Neuronal stem cell (in vitro differentiated cells): Measurements from ENCODE around the gene EIF4E1B.

Experiments used
- DNase-seq: peaks from one replicate; pipeline ENCODE4 v3.0.0-alpha.2; 2013; ENCODE audit warnings: low spot score
- H2AFZ ChIP-seq: one replicate; pipeline ENCODE4 v1.6.1; 2013; ENCODE audit warnings: mild to moderate bottlenecking, low read length, inconsistent platforms
- H2AK5ac ChIP-seq: 2 replicates; pipeline ENCODE4 v1.6.1; 2013; ENCODE audit warnings: low read depth, mild to moderate bottlenecking, inconsistent platforms, low read length, moderate library complexity, mixed read lengths
- H2BK120ac ChIP-seq: 2 replicates; pipeline ENCODE4 v1.6.1; 2013; ENCODE audit warnings: low read depth, mild to moderate bottlenecking, inconsistent platforms, low read length, moderate library complexity, mixed read lengths
- H2BK12ac ChIP-seq: one replicate; pipeline ENCODE4 v1.6.1; 2013; ENCODE audit warnings: low read length, inconsistent platforms
- H2BK15ac ChIP-seq: 2 replicates; pipeline ENCODE4 v1.6.1; 2013; ENCODE audit warnings: mild to moderate bottlenecking, low read length, inconsistent platforms, mixed read lengths
- H2BK5ac ChIP-seq: one replicate; pipeline ENCODE4 v1.6.1; 2013; ENCODE audit warnings: inconsistent platforms, mild to moderate bottlenecking, low read length, moderate library complexity
- H3K14ac ChIP-seq: one replicate; pipeline ENCODE4 v1.6.1; 2013; ENCODE audit warnings: low read length, inconsistent platforms
- H3K18ac ChIP-seq: 2 replicates; pipeline ENCODE4 v1.6.1; 2013; ENCODE audit warnings: low read length, inconsistent platforms
- H3K23ac ChIP-seq: 2 replicates; pipeline ENCODE4 v1.6.1; 2013; ENCODE audit warnings: low read depth, mild to moderate bottlenecking, mixed read lengths, low read length, inconsistent platforms; ENCODE audit not compliant: poor library complexity
- H3K27ac ChIP-seq: replicated peaks from 3 replicates; pipeline ENCODE4 v1.5.1; 2013; ENCODE audit warnings: low read length, inconsistent platforms
- H3K27me3 ChIP-seq, 3 experiments: 2 replicates each; pipeline ENCODE4 v1.6.1; 2013; ENCODE audit warnings: low read length in 3 of 3, mild to moderate bottlenecking in 2 of 3, inconsistent platforms in 1 of 3, low read depth in 1 of 3, mixed read lengths in 1 of 3, moderate library complexity in 1 of 3; ENCODE audit not compliant: control insufficient read depth in 3 of 3, insufficient read depth in 3 of 3
- H3K36me3 ChIP-seq, 2 donors: replicated peaks in 1 of 2; 2 replicates each; pipeline ENCODE4 v1.6.1; 2013; ENCODE audit warnings: low read length in 2 of 2; ENCODE audit not compliant: control insufficient read depth in 2 of 2, insufficient read depth in 2 of 2
- H3K4ac ChIP-seq: 2 replicates; pipeline ENCODE4 v1.6.1; 2013; ENCODE audit warnings: inconsistent platforms, mild to moderate bottlenecking, low read length, moderate library complexity
- H3K4me1 ChIP-seq, 2 donors: 1 replicate in 1 of 2; 2 replicates in 1 of 2; pipeline ENCODE4 v1.6.1; 2013; ENCODE audit warnings: low read length in 2 of 2, low read depth in 1 of 2; ENCODE audit not compliant: control insufficient read depth in 2 of 2, insufficient read depth in 1 of 2
- H3K4me2 ChIP-seq: one replicate; pipeline ENCODE4 v1.6.1; 2013; ENCODE audit warnings: mild to moderate bottlenecking, low read length, inconsistent platforms; ENCODE audit not compliant: insufficient read depth, poor library complexity, severe bottlenecking
- H3K4me3 ChIP-seq, 2 donors: 2 replicates each; pipeline ENCODE4 v1.5.1; 2013; ENCODE audit warnings: low read length in 2 of 2, mild to moderate bottlenecking in 2 of 2, inconsistent platforms in 1 of 2, moderate library complexity in 1 of 2
- H3K79me1 ChIP-seq: one replicate; pipeline ENCODE4 v1.6.1; 2013; ENCODE audit warnings: low read depth, mild to moderate bottlenecking, inconsistent platforms, low read length, moderate library complexity
- H3K9ac ChIP-seq: one replicate; pipeline ENCODE4 v1.6.1; 2013; ENCODE audit warnings: mild to moderate bottlenecking, low read depth, low read length, inconsistent platforms; ENCODE audit not compliant: poor library complexity
- H3K9me3 ChIP-seq, 2 donors: replicated peaks in 1 of 2; 2 replicates each; pipeline versions ENCODE3 to v1.6.1; 2013; ENCODE audit warnings: low read length in 2 of 2, mild to moderate bottlenecking in 2 of 2, inconsistent platforms in 1 of 2, low read depth in 1 of 2, mixed read lengths in 1 of 2, moderate library complexity in 1 of 2; ENCODE audit not compliant: control insufficient read depth in 2 of 2, insufficient read depth in 1 of 2
- H4K8ac ChIP-seq: one replicate; pipeline ENCODE4 v1.6.1; 2013; ENCODE audit warnings: low read depth, mild to moderate bottlenecking, inconsistent platforms, low read length, moderate library complexity
- H4K91ac ChIP-seq: one replicate; pipeline ENCODE4 v1.6.1; 2013; ENCODE audit warnings: low read length, low read depth, mild to moderate bottlenecking, inconsistent platforms; ENCODE audit not compliant: poor library complexity
- WGBS, 2 donors: extraction: QIAGEN DNeasy Blood & Tissue Kit; methylation state at CpG; one replicate each; pipeline ENCODE4 v1.1.7; 2013; ENCODE audit warnings: missing lambda C conversion rate in 2 of 2, mixed read lengths in 1 of 2; ENCODE audit not compliant: insufficient read length in 2 of 2, insufficient replicate concordance in 1 of 2; ENCODE audit errors: extremely low coverage in 2 of 2; 5-methylcytosine and 5-hydroxymethylcytosine counted together

The EIF4E1B gene

DNA sequence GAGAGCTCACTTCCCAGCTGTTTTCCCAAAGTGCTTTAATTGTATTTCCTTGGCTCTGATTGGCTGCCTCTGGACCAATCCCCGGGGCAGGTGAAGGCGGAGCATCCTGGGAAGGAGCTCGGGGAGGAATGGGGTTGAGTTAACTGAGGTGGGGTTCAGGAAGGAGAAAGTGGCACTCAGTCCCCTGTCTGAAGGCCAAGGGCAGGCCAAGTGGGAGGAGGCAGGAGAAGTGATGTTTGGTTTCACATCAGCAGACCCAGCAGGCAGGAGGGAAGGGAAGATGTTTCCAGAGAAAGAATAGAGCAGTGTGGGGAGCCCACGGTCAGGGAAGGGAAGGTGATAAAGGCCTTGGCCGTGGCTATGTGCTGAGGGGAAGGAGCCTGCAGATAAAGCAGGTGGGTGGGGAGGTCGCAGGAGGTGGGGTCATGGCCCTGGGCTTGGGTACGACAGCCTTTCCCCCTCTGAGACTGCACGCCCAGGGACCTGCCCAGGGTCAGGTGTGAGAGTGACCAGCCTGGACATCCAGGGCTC, 19.9 kb downstream of the EIF4E1B start:
- Histone ChIP-seq H3K18ac (no peak overlapping the region), H3K4me3 (no peak overlapping the region), H3K36me3 (peaks cover 5 to 22% of the 10 kb centered on the region in 2 donors), H2AK5ac (peak overlapping the region; percentile 85), H2BK120ac (no peak overlapping the region), H3K23ac (no peak overlapping the region), H3K4me2 (no peak overlapping the region), H2BK12ac (peak overlapping the region; percentile 35), H3K79me1 (peaks cover 8% of the 10 kb centered on the region), H3K4ac (no peak overlapping the region), H2AFZ (no peak overlapping the region), H3K9me3 (no peaks in the 10 kb centered on the region), H3K27me3 (peaks cover 0 to 9% (median 4%) of the 10 kb centered on the region in 3 experiments), H4K8ac (no peak overlapping the region), H3K9ac (no peak overlapping the region), H4K91ac (no peak overlapping the region), H3K14ac (no peak overlapping the region), H3K27ac (no peak overlapping the region), H2BK5ac (no peak overlapping the region), H2BK15ac (no peak overlapping the region), H3K4me1 (peaks cover 4 to 12% of the 10 kb centered on the region in 2 donors)
- DNase-seq, result no peak
- no CpG with 5 or more reads among the region's 8 CpGs for WGBS, 2 donors

DNA sequence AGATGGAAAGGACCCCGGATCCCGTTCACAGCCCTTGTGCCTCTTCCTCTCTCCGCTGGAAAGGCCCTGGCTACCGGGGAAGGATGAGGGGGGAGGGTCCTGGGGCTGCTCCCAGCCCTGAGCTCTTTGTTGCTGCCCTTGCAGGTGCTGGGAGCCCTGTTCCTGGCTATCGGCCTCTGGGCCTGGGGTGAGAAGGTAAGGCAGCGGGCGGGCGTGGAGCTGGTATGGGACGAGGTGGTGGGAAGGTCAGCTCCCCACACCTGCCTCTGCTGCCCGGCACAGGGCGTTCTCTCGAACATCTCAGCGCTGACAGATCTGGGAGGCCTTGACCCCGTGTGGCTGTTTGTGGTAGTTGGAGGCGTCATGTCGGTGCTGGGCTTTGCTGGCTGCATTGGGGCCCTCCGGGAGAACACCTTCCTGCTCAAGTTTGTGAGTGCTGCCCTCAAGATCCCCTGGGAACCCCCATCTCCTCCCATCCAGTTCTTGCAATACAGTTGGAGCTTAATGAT, 21.1 kb downstream of the EIF4E1B start:
- Histone ChIP-seq H3K27me3 (peaks cover 0 to 4% (median 0%) of the 10 kb centered on the region in 3 experiments), H2BK5ac (no peak overlapping the region), H3K36me3 (peaks cover 5 to 22% of the 10 kb centered on the region in 2 donors), H3K4me1 (peaks cover 4 to 12% of the 10 kb centered on the region in 2 donors), H3K4ac (no peak overlapping the region), H4K91ac (no peak overlapping the region), H4K8ac (peak overlapping the region; percentile 78), H3K4me2 (no peak overlapping the region), H3K14ac (no peak overlapping the region), H3K18ac (no peak overlapping the region), H3K9me3 (no peaks in the 10 kb centered on the region), H2BK120ac (no peak overlapping the region), H3K23ac (no peak overlapping the region), H3K79me1 (peaks cover 8% of the 10 kb centered on the region), H3K27ac (no peak overlapping the region), H2BK12ac (no peak overlapping the region), H2AK5ac (peak overlapping the region; percentile 63), H2BK15ac (no peak overlapping the region), H2AFZ (no peak overlapping the region), H3K4me3 (no peak overlapping the region), H3K9ac (peak overlapping the region; percentile 10)
- DNase-seq, result no peak
- no CpG with 5 or more reads among the region's 17 CpGs for WGBS, 2 donors

GRCh38 chr5:176652136-176652535, 21.7 kb downstream of the EIF4E1B start:
- Histone ChIP-seq H3K4me2 (no peak overlapping the region), H3K18ac (no peak overlapping the region), H2AK5ac (no peak overlapping the region), H3K14ac (no peak overlapping the region), H3K27me3 (peaks cover 0 to 4% (median 0%) of the 10 kb centered on the region in 3 experiments), H4K91ac (no peak overlapping the region), H2BK120ac (no peak overlapping the region), H2BK15ac (no peak overlapping the region), H2BK12ac (no peak overlapping the region), H3K27ac (no peak overlapping the region), H3K4ac (no peak overlapping the region), H3K4me3 (no peak overlapping the region), H3K9me3 (no peaks in the 10 kb centered on the region), H3K4me1 (peaks cover 2 to 8% of the 10 kb centered on the region in 2 donors), H3K79me1 (peaks cover 8% of the 10 kb centered on the region), H2BK5ac (no peak overlapping the region), H4K8ac (no peak overlapping the region), H2AFZ (no peak overlapping the region), H3K23ac (no peak overlapping the region), H3K9ac (no peak overlapping the region), H3K36me3 (peaks cover 7 to 28% of the 10 kb centered on the region in 2 donors)
- WGBS, 2 donors, result no CpG with 5 or more reads among the region's 8 CpGs
- no peak for DNase-seq

DNA sequence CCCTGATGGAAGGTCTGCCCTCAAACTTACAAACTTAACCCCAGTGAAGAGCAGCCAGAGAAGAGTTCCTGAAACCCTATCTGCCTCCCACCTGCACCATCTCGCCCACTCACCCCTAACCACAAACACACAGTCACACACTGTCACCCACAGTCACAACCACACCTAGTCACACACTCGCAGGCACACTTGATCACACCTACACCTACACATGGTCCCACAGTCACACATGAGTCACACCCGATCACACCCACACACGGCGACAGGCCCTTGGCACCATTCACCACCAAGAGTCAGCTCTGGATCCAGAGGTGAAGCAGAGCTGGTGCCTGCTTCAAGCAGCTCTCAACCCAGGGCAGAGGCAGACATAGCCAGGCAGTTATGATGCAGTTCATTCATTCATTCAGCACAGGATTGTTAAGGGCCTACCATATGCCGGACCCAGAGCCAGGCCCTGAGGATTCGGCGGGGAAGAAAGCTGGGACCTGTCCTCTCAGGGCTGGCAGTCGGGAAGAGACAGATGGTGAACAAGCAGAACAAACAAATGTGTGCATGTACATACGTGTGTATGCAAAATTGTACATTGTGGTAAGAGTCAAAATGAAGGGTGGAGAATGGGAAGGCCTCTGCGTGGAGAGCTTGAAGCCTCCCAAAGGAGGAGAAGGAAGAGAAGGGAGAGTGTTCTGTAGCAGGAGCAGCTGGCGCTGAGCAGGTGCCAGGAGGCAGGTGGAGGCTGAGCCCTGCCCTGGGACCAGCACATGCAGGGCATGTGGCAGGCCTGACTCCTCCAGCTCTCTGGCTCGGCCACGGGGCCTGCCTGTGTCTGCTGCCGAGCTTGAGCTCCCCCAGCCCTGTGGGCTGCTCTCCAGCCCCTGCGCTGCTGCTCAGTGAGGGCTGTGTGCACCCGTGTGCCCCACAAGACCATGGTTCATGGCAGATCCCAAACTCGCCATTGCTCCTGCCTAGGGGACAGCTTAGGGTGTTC, 23.2 kb downstream of the EIF4E1B start:
- Histone ChIP-seq H3K27me3 (peaks cover 0 to 1% (median 0%) of the 10 kb centered on the region in 3 experiments), H3K4me1 (no peaks in the 10 kb centered on the region), H2AK5ac (no peak overlapping the region), H3K27ac (no peak overlapping the region), H3K9me3 (no peaks in the 10 kb centered on the region), H2BK15ac (no peak overlapping the region), H2BK12ac (no peak overlapping the region), H3K4ac (no peak overlapping the region), H4K8ac (no peak overlapping the region), H2BK120ac (no peak overlapping the region), H3K23ac (peak overlapping the region; percentile 34), H3K4me2 (no peak overlapping the region), H3K4me3 (peak overlapping the region in 1 of 2 donors; percentile 26), H2BK5ac (peak overlapping the region; percentile 69), H3K36me3 (peaks cover 8 to 28% of the 10 kb centered on the region in 2 donors), H3K79me1 (peaks cover 6% of the 10 kb centered on the region), H2AFZ (no peak overlapping the region), H3K9ac (peak overlapping the region; percentile 7), H4K91ac (no peak overlapping the region), H3K14ac (no peak overlapping the region), H3K18ac (peak overlapping the region; percentile 29)
- DNase-seq, result no peak
- WGBS, 2 donors, result no CpG with 5 or more reads among the region's 18 CpGs
